ENCODE results near the gene SMU1.

The SMU1 gene

DNA sequence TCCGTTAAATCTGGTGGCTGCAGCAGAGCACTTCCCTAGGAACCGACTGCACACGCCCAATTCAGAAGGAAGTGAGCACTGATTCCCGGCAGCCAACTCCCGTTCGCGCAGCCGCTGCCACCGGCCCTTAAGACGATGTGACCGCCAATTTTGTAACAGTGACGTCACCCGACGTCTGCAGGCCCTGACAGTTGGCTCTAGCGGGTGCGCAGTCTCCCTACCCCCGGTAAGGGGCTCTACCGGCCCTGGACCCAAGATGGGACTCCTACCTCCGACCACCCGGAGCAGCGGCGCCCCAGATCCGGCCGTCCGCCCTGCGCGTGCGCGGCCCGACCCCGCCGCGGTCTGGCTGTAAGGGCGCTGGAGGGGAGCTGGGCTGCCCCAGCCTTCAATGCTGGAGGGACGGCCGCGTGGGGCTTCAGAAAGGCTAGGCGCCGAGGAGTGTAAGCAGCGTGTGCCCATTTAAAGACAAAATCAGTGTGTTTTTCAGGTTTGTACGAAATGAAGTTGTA lies 32.3 kb downstream of the SMU1 start (continued):
- TF ChIP-seq, protein P1, sequence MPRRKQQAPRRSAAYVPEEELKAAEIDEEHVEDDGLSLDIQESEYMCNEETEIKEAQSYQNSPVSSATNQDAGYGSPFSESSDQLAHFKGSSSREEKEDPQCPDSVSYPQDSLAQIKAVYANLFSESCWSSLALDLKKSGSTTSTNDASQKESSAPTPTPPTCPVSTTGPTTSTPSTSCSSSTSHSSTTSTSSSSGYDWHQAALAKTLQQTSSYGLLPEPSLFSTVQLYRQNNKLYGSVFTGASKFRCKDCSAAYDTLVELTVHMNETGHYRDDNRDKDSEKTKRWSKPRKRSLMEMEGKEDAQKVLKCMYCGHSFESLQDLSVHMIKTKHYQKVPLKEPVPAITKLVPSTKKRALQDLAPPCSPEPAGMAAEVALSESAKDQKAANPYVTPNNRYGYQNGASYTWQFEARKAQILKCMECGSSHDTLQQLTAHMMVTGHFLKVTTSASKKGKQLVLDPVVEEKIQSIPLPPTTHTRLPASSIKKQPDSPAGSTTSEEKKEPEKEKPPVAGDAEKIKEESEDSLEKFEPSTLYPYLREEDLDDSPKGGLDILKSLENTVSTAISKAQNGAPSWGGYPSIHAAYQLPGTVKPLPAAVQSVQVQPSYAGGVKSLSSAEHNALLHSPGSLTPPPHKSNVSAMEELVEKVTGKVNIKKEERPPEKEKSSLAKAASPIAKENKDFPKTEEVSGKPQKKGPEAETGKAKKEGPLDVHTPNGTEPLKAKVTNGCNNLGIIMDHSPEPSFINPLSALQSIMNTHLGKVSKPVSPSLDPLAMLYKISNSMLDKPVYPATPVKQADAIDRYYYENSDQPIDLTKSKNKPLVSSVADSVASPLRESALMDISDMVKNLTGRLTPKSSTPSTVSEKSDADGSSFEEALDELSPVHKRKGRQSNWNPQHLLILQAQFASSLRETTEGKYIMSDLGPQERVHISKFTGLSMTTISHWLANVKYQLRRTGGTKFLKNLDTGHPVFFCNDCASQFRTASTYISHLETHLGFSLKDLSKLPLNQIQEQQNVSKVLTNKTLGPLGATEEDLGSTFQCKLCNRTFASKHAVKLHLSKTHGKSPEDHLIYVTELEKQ (tag by site-specific recombination; IDR thresholded peaks at IDR 0.05; ENCODE audit: borderline replicate concordance) = no peak
- TF ChIP-seq ZNF223 (tag by site-specific recombination; IDR thresholded peaks at IDR 0.05) = no peak
- TF ChIP-seq ZNF561 (tag by site-specific recombination; IDR thresholded peaks at IDR 0.05; ENCODE audit: borderline replicate concordance) = no peak
- no peak for TF ChIP-seq FEZF1 (tag by site-specific recombination; IDR thresholded peaks at IDR 0.05)
- TF ChIP-seq, protein P2, sequence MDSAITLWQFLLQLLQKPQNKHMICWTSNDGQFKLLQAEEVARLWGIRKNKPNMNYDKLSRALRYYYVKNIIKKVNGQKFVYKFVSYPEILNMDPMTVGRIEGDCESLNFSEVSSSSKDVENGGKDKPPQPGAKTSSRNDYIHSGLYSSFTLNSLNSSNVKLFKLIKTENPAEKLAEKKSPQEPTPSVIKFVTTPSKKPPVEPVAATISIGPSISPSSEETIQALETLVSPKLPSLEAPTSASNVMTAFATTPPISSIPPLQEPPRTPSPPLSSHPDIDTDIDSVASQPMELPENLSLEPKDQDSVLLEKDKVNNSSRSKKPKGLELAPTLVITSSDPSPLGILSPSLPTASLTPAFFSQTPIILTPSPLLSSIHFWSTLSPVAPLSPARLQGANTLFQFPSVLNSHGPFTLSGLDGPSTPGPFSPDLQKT (IDR thresholded peaks at IDR 0.05; ENCODE audit: borderline replicate concordance, low read depth, low read length) = no peak
- TF ChIP-seq, protein P3, sequence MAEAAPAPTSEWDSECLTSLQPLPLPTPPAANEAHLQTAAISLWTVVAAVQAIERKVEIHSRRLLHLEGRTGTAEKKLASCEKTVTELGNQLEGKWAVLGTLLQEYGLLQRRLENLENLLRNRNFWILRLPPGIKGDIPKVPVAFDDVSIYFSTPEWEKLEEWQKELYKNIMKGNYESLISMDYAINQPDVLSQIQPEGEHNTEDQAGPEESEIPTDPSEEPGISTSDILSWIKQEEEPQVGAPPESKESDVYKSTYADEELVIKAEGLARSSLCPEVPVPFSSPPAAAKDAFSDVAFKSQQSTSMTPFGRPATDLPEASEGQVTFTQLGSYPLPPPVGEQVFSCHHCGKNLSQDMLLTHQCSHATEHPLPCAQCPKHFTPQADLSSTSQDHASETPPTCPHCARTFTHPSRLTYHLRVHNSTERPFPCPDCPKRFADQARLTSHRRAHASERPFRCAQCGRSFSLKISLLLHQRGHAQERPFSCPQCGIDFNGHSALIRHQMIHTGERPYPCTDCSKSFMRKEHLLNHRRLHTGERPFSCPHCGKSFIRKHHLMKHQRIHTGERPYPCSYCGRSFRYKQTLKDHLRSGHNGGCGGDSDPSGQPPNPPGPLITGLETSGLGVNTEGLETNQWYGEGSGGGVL (tag by site-specific recombination; IDR thresholded peaks at IDR 0.05) = no peak
- TF ChIP-seq ZNF501 (tag by site-specific recombination; IDR thresholded peaks at IDR 0.05) = no peak
- TF ChIP-seq PRDM1 (tag by site-specific recombination; IDR thresholded peaks at IDR 0.05) = no peak
- no peak for TF ChIP-seq ZNF146 (tag by site-specific recombination; IDR thresholded peaks at IDR 0.05)
- TF ChIP-seq, protein P4, sequence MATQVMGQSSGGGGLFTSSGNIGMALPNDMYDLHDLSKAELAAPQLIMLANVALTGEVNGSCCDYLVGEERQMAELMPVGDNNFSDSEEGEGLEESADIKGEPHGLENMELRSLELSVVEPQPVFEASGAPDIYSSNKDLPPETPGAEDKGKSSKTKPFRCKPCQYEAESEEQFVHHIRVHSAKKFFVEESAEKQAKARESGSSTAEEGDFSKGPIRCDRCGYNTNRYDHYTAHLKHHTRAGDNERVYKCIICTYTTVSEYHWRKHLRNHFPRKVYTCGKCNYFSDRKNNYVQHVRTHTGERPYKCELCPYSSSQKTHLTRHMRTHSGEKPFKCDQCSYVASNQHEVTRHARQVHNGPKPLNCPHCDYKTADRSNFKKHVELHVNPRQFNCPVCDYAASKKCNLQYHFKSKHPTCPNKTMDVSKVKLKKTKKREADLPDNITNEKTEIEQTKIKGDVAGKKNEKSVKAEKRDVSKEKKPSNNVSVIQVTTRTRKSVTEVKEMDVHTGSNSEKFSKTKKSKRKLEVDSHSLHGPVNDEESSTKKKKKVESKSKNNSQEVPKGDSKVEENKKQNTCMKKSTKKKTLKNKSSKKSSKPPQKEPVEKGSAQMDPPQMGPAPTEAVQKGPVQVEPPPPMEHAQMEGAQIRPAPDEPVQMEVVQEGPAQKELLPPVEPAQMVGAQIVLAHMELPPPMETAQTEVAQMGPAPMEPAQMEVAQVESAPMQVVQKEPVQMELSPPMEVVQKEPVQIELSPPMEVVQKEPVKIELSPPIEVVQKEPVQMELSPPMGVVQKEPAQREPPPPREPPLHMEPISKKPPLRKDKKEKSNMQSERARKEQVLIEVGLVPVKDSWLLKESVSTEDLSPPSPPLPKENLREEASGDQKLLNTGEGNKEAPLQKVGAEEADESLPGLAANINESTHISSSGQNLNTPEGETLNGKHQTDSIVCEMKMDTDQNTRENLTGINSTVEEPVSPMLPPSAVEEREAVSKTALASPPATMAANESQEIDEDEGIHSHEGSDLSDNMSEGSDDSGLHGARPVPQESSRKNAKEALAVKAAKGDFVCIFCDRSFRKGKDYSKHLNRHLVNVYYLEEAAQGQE (tag by site-specific recombination; IDR thresholded peaks at IDR 0.05) = no peak
- TF ChIP-seq ZSCAN23 (tag by site-specific recombination; IDR thresholded peaks at IDR 0.05) = no peak
- no peak for TF ChIP-seq MZF1 (tag by site-specific recombination; IDR thresholded peaks at IDR 0.05; ENCODE audit: borderline replicate concordance)
- TF ChIP-seq KLF10 (tag by site-specific recombination; IDR thresholded peaks at IDR 0.05) = no peak
- TF ChIP-seq ZNF747 (tag by site-specific recombination; IDR thresholded peaks at IDR 0.05) = no peak
- TF ChIP-seq ZNF514 (tag by site-specific recombination; IDR thresholded peaks at IDR 0.05) = no peak
- TF ChIP-seq, protein P5, sequence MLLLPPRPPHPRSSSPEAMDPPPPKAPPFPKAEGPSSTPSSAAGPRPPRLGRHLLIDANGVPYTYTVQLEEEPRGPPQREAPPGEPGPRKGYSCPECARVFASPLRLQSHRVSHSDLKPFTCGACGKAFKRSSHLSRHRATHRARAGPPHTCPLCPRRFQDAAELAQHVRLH (tag by site-specific recombination; IDR thresholded peaks at IDR 0.05) = no peak
- no peak for TF ChIP-seq ZNF248 (tag by site-specific recombination; IDR thresholded peaks at IDR 0.05)
- TF ChIP-seq, protein P6, sequence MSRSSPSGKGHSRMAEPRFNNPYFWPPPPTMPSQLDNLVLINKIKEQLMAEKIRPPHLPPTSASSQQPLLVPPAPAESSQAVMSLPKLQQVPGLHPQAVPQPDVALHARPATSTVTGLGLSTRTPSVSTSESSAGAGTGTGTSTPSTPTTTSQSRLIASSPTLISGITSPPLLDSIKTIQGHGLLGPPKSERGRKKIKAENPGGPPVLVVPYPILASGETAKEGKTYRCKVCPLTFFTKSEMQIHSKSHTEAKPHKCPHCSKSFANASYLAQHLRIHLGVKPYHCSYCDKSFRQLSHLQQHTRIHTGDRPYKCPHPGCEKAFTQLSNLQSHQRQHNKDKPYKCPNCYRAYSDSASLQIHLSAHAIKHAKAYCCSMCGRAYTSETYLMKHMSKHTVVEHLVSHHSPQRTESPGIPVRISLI (tag by site-specific recombination; IDR thresholded peaks at IDR 0.05) = no peak
- no peak for TF ChIP-seq ZNF791 (tag by site-specific recombination; IDR thresholded peaks at IDR 0.05)
- TF ChIP-seq ZNF560 (tag by site-specific recombination; IDR thresholded peaks at IDR 0.05; ENCODE audit: borderline replicate concordance) = no peak
- no peak for TF ChIP-seq ZNF768 (tag by site-specific recombination; IDR thresholded peaks at IDR 0.05)
- no peak for TF ChIP-seq ZNF677 (tag by site-specific recombination; IDR thresholded peaks at IDR 0.05)
- TF ChIP-seq, protein P7, sequence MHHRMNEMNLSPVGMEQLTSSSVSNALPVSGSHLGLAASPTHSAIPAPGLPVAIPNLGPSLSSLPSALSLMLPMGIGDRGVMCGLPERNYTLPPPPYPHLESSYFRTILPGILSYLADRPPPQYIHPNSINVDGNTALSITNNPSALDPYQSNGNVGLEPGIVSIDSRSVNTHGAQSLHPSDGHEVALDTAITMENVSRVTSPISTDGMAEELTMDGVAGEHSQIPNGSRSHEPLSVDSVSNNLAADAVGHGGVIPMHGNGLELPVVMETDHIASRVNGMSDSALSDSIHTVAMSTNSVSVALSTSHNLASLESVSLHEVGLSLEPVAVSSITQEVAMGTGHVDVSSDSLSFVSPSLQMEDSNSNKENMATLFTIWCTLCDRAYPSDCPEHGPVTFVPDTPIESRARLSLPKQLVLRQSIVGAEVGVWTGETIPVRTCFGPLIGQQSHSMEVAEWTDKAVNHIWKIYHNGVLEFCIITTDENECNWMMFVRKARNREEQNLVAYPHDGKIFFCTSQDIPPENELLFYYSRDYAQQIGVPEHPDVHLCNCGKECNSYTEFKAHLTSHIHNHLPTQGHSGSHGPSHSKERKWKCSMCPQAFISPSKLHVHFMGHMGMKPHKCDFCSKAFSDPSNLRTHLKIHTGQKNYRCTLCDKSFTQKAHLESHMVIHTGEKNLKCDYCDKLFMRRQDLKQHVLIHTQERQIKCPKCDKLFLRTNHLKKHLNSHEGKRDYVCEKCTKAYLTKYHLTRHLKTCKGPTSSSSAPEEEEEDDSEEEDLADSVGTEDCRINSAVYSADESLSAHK (tag by site-specific recombination; IDR thresholded peaks at IDR 0.05) = no peak
- no peak for TF ChIP-seq ZNF24 (tag by site-specific recombination; IDR thresholded peaks at IDR 0.05)
